Measurements from ENCODE around the gene IL7R.
"Not testable (repeated sequence)": the region's sequence is repeated elsewhere in the genome, so short reads cannot be mapped to it uniquely, and the experiment has no call there.

IL7R gene

DNA sequence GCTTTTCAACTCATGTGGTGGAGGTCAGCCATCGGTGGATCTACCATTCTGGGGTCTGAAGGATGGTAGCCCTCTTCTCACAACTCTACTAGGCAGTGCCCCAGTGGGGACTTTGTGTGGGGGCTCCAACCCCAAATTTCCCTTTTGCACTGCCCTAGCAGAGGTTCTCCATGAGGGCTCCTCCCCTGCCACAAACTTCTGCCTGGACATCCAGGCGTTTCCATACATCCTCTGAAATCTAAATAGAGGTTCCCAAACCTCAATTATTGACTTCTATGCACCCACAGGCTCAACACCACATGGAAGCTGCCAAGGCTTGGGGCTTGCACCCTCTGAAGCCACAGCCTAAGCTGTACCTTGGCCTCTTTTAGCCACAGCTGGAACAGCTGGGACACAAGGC is 11.2 kb upstream of the IL7R start:
- DNase-seq = not testable (repeated sequence)

DNA sequence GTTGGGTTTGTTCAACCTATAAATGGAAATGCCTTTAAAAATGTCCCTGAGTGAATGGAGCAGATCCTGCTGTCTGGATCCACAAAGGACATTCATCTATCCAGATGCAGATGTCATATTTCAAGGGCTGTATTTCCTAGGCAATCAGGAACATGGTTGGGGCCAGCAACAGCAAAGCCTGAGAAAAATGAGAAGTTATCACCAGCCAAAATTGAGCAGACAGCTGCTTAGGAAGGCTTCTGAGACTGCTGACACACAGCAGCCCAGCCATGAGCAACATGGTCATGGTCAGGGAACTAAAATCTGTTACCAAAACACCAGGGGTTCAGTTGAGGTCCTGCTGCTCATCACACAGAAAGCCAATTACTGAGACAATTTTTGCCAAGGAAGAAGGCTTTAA is 9.2 kb upstream of the IL7R start:
- no peak for DNase-seq

DNA sequence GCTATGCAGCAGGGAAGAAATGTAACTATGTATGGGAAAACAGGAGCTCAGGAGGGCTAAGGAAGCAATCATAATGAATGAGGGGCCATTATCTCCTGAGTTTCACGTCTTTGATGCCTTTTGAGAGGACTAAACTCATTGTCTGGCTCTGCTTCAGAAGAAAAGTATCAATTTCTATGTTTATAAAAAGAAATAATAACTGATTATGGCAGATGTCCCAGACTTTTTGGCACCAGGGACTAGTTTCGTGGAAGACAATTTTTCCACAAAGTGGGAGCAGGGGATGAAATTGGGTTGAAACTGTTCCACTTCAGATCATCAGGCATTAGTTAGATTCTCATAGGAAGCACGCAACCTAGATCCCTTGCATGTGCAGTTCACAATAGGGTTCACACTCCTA is 8.7 kb upstream of the IL7R start:
- DNase-seq = no peak

GRCh38 chr5:35849860-35850259 is 6.8 kb upstream of the IL7R start:
- no peak for DNase-seq

GRCh38 chr5:35850967-35851680 is 5.6 kb upstream of the IL7R start:
- no peak for DNase-seq

- no peak for DNase-seq
Observed at GRCh38 chr5:35852084-35852734, 4.5 kb upstream of the IL7R start.

DNA sequence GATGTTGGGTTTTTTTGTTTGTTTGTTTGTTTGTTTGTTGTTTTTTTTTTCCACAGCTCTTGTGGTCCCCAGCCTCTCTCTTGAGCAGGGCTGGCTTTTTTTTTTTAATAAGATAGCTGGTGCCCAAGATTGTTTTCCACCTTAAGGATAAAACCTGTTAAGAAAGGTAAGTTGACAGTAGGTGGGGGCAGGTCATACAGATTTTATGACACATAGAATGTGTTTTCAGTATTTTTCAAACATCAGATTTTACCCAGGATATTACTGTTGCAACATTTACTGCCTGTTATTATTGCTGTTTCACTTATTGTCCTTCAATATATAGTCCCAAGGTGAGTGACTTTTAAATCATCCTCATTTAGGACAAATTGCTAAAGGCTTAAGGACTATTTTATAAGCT is 3.9 kb upstream of the IL7R start:
- no peak for DNase-seq

DNA sequence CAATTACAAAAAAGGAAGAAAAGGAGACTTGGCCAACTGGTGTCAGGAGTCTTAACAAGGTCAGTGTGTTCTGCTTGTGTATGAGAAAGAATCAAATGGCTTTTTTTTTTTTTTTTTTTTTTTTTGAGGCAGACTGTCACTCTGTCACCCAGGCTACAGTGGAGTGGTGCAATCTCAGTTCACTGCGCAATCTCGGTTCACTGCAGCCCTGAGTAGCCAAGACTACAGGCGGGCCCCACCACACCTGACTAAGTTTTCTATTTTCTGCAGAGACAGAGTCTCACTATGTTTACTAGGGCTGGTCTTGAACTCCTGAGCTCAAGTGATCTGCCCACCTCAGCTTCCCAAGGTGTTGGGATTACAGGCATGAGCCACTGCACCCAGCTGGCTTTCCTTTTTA is 3.1 kb upstream of the IL7R start:
- DNase-seq = no peak

GRCh38 chr5:35854248-35854647 is 2.4 kb upstream of the IL7R start:
- DNase-seq = no peak

DNA sequence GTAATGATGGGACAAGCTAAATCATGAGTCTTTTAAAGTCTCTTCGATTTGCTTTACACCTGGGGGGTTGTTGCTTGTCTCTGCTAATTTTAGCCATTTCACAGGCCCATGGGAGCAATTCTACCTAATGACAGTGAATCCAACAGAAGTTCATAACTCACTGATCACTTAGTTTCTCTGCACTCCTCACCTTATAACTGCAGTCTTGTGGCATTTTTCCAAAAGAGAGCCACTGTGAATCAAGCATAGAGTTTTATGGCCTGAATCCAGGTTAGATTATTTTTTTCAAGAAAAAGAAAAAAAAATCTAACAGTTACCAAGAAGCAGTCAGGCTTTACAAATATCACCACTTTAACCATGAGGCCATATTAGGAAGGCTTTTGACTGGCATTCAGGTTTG is 1.5 kb upstream of the IL7R start:
- no peak for DNase-seq

GRCh38 chr5:35856186-35856764 is 416 bp upstream of the IL7R start:
- DNase-seq = not testable (repeated sequence)

DNA sequence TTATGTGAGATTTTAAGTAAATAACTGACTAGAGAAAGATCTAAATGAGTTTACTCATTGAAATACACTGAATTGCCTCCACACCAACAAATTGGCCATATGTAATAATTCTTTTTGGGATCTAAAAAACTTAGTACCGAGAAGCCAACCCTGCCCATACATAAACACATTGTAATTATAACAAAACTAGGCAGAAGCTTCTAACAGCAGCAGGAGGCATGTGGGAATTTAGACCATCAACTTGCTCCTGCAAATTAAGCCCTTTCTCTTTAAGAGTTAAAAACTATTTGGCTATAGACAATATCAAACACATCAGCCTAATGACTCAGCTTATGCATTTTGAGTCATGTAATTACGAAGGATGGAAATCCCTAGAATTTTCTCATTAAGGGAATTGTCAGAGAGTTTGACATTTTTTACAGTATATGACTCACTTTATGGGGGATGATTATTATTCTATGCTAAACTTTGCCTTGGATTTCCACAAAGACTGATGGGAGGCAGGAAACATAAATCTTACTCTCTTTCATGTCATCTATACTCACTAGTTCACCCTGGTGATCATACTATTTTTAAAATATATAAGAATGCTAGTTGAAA is 1.0 kb downstream of the IL7R start:
- DNase-seq = no peak

- no peak for DNase-seq
Observed at GRCh38 chr5:35859101-35859661, 2.5 kb downstream of the IL7R start.

GRCh38 chr5:35860686-35861085 is 4.0 kb downstream of the IL7R start:
- no peak for DNase-seq

DNA sequence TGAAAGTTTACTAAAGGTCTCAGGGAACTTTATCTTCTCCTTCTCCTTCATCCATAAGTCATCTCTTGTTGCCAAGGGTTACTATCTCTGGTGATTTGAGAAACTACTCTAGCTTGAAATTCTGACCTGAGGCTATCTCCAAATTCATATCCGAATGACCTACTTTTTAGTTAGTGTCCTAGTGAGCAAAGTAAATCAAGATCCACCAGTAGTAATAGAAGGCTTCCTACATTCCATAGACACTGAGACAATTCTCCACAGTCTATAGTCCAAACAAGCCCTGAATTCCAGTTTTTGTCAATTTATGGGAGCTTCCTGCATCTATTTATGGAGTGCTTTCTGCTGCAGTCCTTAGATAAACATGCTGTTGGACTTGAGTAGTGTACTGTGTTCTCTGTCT is 5.0 kb downstream of the IL7R start:
- no peak for DNase-seq

GRCh38 chr5:35862126-35862525 is 5.4 kb downstream of the IL7R start:
- DNase-seq = no peak

DNA sequence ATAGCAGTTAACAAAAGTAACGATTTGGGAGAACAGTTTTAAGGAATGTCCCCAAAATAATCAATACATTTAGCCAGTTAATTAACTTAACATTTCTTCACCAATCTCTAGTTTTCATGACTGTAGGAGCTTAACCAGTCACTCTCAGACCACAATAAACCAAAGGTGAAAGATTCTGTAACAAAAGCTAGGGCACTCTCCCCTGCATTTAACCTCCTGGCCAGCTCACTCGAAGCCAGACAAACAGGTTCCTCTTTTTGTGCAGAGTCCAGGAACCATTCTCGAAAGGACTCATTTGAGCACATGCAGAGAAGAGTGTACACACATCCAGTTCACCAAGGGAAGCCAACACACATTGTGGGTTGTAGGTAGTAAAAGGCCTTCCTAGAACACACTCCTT is 6.5 kb downstream of the IL7R start:
- DNase-seq = no peak

GRCh38 chr5:35867998-35868397 is 11.3 kb downstream of the IL7R start:
- no peak for DNase-seq

- DNase-seq = no peak
Observed at GRCh38 chr5:35869685-35870277, 13.1 kb downstream of the IL7R start.

GRCh38 chr5:35870605-35871004 is 13.9 kb downstream of the IL7R start:
- DNase-seq = no peak

DNA sequence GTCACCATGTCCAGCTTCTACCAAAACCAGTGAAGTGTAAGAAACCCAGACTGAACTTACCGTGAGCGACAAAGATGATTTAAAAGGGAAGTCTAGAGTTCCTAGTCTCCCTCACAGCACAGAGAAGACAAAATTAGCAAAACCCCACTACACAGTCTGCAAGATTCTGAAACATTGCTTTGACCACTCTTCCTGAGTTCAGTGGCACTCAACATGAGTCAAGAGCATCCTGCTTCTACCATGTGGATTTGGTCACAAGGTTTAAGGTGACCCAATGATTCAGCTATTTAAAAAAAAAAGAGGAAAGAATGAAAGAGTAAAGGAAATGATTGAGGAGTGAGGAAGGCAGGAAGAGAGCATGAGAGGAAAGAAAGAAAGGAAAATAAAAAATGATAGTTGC is 19.8 kb downstream of the IL7R start:
- no peak for DNase-seq

DNA sequence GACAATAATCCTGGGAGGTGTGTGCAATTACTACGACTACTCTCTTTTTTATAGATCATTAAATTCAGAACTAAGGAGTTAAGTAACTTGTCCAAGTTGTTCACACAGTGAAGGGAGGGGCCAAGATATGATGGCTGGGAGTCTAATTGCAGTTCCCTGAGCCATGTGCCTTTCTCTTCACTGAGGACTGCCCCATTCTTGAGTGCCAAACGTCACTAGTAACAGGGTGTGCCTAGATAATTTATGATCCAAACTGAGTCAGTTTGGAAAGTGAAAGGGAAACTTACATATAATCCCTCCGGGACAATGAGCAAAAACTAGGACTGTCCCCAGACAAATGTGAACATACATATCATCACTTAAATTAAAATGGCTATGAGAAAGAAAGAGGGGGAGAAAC is 20.2 kb downstream of the IL7R start:
- no peak for DNase-seq

DNA sequence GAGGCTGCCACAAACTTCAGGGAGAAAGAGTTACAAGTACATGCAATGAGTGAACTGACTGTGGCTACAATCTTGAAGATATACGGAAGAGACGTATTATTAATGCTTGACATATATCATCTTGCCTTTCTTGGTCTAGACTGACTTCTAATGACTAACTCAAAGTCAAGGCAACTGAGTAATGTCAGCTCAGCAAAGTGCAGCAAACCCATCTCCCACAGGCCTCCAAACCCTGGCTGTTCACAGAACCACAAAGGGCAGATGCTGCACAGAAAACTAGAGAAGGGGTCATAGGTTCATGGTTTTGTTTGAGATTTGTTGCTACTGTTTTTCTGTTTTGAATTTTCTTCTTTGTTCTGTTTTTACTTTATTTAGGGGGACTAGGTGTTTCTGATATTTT is 21.0 kb downstream of the IL7R start:
- no peak for DNase-seq
